Measurements from ENCODE around the gene PEMT. TPM values are rescaled to one million over a fixed set of nuclear protein-coding genes. Genes with fewer than 3 reads are reported as not detected.

The PEMT gene
- total RNA-seq, 2 experiments from 2014 or later, result 30.4 to 32.3 TPM

DNA sequence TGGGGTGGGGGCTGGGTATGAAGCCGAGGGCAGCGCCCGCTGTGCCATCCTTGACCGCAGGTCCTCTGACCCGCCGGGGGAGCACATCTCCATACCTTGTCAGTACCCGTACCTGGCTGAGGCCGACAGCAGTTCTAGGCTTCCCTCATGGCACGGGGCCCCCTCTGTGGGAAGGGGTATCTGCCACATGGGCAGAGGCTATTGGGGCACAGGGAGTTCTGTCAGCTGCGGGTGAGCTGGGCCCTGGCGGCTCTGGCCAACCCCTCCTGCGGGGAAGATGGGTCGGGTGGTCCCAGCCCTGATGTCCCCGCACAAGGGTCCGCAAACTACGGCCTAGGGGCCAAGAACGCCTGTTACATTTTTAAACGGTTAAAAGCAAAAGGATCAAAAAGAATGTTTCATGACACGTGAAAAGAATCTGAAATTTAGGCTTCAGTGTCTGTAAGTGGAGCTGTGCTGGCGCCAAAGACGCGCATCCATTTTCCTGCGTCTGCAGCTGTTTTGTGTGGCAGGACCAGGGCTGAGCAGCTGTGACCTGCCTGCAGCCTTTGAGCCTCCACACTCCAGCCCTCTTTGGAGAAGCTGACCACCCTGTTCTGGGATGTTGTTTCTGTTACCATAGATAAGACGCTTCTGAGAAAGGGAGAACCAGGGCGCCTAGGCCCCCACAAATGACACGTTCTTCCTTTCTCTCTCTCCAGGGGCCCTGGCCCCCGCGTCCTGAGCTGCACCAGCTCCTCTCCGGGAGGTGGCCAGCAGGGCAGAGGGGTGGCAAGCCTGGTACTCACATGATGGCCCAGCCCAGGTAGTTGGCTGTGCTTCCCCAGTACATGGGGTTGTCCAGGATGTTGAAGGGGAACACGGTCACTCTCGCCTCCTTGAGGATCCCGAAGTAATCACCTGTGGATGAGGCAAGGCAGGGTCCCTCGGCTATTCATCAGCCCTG lies 82.6 kb downstream of the PEMT start:
- ATAC-seq (no peak), DNase-seq (no peak)
- no peaks in the 10 kb centered on the region for H3K36me3 Mint-ChIP-seq (ENCODE audit: low read depth)
- CTCF ChIA-PET, result interaction anchor here (0.8 to 1.3 kb wide), 2 partner anchors 12 to 28 kb away, joined by 3 to 4 read pairs; no protein-coding TSS in a partner anchor
- no peaks in the 10 kb centered on the region for H3K9me3 Mint-ChIP-seq (ENCODE audit: low read depth)
- no peaks in the 10 kb centered on the region for H3K27me3 Mint-ChIP-seq
- no peak overlapping the region for H3K4me3 Mint-ChIP-seq
- POLR2A ChIA-PET, result no interaction called here
- H3K27ac Mint-ChIP-seq, result no peak overlapping the region
- H3K4me1 Mint-ChIP-seq, result peaks cover 2% of the 10 kb centered on the region
- intact Hi-C loops (cut with DNase I, micrococcal nuclease), result no loop called here

DNA sequence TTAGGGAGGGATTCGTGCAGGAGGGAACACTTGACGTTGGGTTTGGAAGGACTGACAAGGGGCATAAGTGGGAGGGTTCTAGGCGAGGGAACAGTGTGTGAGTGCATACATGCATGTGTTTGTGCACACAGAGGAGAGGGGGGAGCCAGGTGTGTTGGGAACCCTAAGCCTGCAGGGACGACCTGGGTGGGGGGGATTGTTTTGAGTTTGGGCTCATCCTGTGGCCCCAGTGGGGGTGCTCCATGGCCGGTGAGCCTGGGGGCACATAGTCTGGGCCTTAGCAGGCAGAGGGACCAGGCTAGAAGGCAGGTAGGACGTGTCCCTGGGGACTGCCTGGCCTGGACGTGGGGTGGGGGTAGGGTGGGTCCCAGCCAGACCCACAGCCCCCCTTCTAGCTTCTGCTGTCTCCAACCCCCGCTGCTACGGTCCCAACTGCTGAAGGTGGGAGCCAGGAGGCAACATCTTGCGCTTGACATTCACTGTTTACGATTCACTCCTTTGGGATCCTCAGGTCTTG lies 83.4 kb downstream of the PEMT start:
- Mint-ChIP-seq H3K27ac (no peak overlapping the region), H3K4me3 (no peak overlapping the region), H3K4me1 (peaks cover 2% of the 10 kb centered on the region), H3K9me3 (ENCODE audit: low read depth) (no peaks in the 10 kb centered on the region), H3K36me3 (ENCODE audit: low read depth) (no peaks in the 10 kb centered on the region), H3K27me3 (no peaks in the 10 kb centered on the region)
- intact Hi-C loops (cut with DNase I, micrococcal nuclease), result no loop called here
- CTCF ChIA-PET, result interaction anchor here (0.8 kb wide), 1 partner anchor 28 kb away, joined by 3 read pairs; no protein-coding TSS in a partner anchor
- DNase-seq (no peak), ATAC-seq (no peak)
- POLR2A ChIA-PET, result no interaction called here

- no peak overlapping the region for H3K27ac Mint-ChIP-seq
Measured at GRCh38 chr17:17507465-17508011, 84.0 kb downstream of the PEMT start.

DNA sequence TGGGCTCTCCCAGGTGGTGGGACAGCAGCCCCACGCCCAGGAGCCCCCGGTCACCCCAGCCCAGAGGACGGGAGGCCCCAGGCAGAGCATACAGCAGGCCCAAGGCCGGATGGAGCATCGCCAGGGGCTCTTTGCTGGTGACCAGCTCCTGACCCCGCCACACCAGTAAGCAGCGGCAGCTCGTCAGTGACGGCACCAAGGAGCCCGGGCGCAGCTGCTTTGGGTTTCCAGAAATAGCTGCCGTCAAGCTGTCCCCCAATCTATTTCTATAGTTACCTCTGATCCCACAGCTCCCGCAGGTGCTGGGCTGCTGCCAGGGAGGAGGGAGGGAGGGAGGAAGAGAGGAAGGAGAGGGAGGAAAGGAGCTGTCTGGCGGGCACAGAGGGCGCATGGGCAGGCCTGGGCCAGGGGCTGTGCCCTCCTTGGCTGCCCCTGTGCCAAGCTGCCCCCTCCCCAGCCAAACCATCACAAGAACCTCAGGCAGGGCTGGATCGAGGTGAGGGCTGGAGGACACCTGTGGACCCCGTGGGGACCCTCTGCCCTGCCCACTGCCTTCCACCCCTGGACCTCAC lies 84.5 kb downstream of the PEMT start:
- Mint-ChIP-seq H3K27me3 (peaks cover 4% of the 10 kb centered on the region), H3K4me3 (no peak overlapping the region), H3K4me1 (peaks cover 2% of the 10 kb centered on the region), H3K36me3 (ENCODE audit: low read depth) (no peaks in the 10 kb centered on the region), H3K27ac (no peak overlapping the region), H3K9me3 (ENCODE audit: low read depth) (no peaks in the 10 kb centered on the region)
- intact Hi-C loops (cut with DNase I, micrococcal nuclease), result no loop called here
- ATAC-seq, result no peak
- DNase-seq, result no peak
- POLR2A ChIA-PET, result interaction anchor here (0.7 kb wide), 1 partner anchor 37 kb away, joined by 3 read pairs; no protein-coding TSS in a partner anchor
- CTCF ChIA-PET, result interaction anchor here (0.6 to 2.5 kb wide), 3 partner anchors 10 to 401 kb away, joined by 3 to 14 read pairs (median 4); partner anchors contain the start of gene RASD1

More at GRCh38 chr17:17507465-17508011, 84.0 kb downstream of the PEMT start:
- DNase-seq, result no peak
- ChIA-PET CTCF (interaction anchor here (0.6 to 2.5 kb wide), 4 partner anchors 11 to 400 kb away, joined by 3 to 14 read pairs (median 4); partner anchors contain the start of gene RASD1), POLR2A (interaction anchor here (0.7 kb wide), 1 partner anchor 37 kb away, joined by 3 read pairs; no protein-coding TSS in a partner anchor)
- H3K27me3 Mint-ChIP-seq, result no peaks in the 10 kb centered on the region
- intact Hi-C loops (cut with DNase I, micrococcal nuclease), result no loop called here
- no peak overlapping the region for H3K4me3 Mint-ChIP-seq
- peaks cover 2% of the 10 kb centered on the region for H3K4me1 Mint-ChIP-seq
- no peaks in the 10 kb centered on the region for H3K36me3 Mint-ChIP-seq (ENCODE audit: low read depth)
- no peaks in the 10 kb centered on the region for H3K9me3 Mint-ChIP-seq (ENCODE audit: low read depth)
- no peak for ATAC-seq

GRCh38 chr17:17506181-17506741 lies 85.2 kb downstream of the PEMT start:
- H3K9me3 Mint-ChIP-seq (ENCODE audit: low read depth), result no peaks in the 10 kb centered on the region
- ATAC-seq (no peak), DNase-seq (no peak)
- POLR2A ChIA-PET, result no interaction called here
- intact Hi-C loops (cut with DNase I, micrococcal nuclease), result no loop called here
- no peaks in the 10 kb centered on the region for H3K36me3 Mint-ChIP-seq (ENCODE audit: low read depth)
- H3K27ac Mint-ChIP-seq, result no peak overlapping the region
- CTCF ChIA-PET, result interaction anchor here (2.5 kb wide), 1 partner anchor 9 kb away, joined by 14 read pairs; the partner anchor contains the start of gene RASD1
- H3K4me1 Mint-ChIP-seq, result peaks cover 2% of the 10 kb centered on the region
- peaks cover 6% of the 10 kb centered on the region for H3K27me3 Mint-ChIP-seq
- no peak overlapping the region for H3K4me3 Mint-ChIP-seq

DNA sequence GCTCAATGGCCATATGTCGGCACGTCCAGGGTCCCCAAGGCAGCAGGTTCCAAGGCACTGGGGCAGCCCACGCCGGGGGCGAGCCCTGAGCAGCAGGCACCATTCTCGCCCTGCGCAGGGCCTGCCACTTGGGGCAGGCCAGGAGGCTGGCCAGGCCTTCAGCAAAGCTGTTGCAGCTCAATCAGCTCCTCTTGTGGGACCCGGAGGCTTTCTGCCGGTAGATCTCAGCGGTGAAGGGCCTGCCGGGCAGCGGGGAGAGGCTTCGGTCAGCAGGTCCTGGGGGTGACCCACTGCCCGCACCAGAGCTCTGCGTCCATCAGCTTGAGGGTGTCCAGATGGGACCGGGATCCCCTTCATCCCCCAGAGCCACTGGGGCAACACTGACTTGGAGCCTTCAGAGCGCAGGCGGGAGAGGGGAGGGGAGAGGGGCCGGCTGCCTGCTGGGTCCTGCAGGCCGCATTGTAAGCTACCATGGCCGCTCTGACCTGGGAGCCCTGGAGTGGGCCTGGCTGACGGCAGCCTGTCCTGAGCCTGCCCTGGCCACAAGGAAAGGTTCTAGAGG lies 85.8 kb downstream of the PEMT start:
- H3K36me3 Mint-ChIP-seq (ENCODE audit: low read depth), result no peaks in the 10 kb centered on the region
- ChIA-PET CTCF (interaction anchor here (2.5 kb wide), 1 partner anchor 9 kb away, joined by 14 read pairs; the partner anchor contains the start of gene RASD1), POLR2A (no interaction called here)
- H3K27me3 Mint-ChIP-seq, result peaks cover 6% of the 10 kb centered on the region
- intact Hi-C loops (cut with DNase I, micrococcal nuclease), result no loop called here
- no peak for DNase-seq
- H3K4me3 Mint-ChIP-seq, result no peak overlapping the region
- H3K9me3 Mint-ChIP-seq (ENCODE audit: low read depth), result no peaks in the 10 kb centered on the region
- no peak overlapping the region for H3K27ac Mint-ChIP-seq
- no peak for ATAC-seq
- no peaks in the 10 kb centered on the region for H3K4me1 Mint-ChIP-seq

DNA sequence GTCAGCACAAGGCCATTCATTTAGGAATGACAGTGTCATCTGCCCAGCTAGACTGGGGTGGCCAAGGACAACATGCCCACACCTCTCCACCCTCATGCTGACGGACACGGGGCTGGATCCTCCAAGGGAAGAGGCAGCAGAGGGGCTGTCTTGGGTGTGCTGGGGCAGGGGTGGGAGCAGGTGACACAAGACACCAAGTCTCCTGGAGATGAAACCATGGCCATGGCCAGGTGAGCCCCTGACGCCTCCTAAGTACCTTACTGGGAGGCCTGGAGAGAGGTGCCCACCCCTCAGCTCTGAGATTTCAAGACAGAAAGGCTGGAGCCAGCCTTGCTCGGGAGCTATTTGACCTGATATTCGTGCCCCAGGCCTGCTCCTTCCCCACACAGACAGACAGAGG lies 86.4 kb downstream of the PEMT start:
- Mint-ChIP-seq H3K36me3 (ENCODE audit: low read depth) (no peaks in the 10 kb centered on the region), H3K27ac (no peak overlapping the region), H3K27me3 (peaks cover 6% of the 10 kb centered on the region), H3K9me3 (ENCODE audit: low read depth) (no peaks in the 10 kb centered on the region), H3K4me1 (no peaks in the 10 kb centered on the region), H3K4me3 (no peak overlapping the region)
- ChIA-PET POLR2A (no interaction called here), CTCF (interaction anchor here (2.5 kb wide), 1 partner anchor 8 kb away, joined by 14 read pairs; the partner anchor contains the start of gene RASD1)
- ATAC-seq (no peak), DNase-seq (no peak)
- intact Hi-C loops (cut with DNase I, micrococcal nuclease), result no loop called here

- intact Hi-C loops (cut with DNase I, micrococcal nuclease), result no loop called here
- ChIA-PET CTCF (no interaction called here), POLR2A (no interaction called here)
- peaks cover 6% of the 10 kb centered on the region for H3K27me3 Mint-ChIP-seq
- H3K4me1 Mint-ChIP-seq, result no peaks in the 10 kb centered on the region
- no peak overlapping the region for H3K4me3 Mint-ChIP-seq
- ATAC-seq (no peak), DNase-seq (no peak)
- H3K27ac Mint-ChIP-seq, result no peak overlapping the region
- H3K9me3 Mint-ChIP-seq (ENCODE audit: low read depth), result no peaks in the 10 kb centered on the region
- H3K36me3 Mint-ChIP-seq (ENCODE audit: low read depth), result no peaks in the 10 kb centered on the region
Measured at GRCh38 chr17:17504341-17505140, 87.0 kb downstream of the PEMT start.

GRCh38 chr17:17503566-17504130 lies 87.9 kb downstream of the PEMT start:
- Mint-ChIP-seq H3K27ac (no peak overlapping the region), H3K4me1 (no peaks in the 10 kb centered on the region), H3K4me3 (no peak overlapping the region), H3K9me3 (ENCODE audit: low read depth) (no peaks in the 10 kb centered on the region), H3K36me3 (ENCODE audit: low read depth) (no peaks in the 10 kb centered on the region), H3K27me3 (peaks cover 6% of the 10 kb centered on the region)
- ATAC-seq (no peak), DNase-seq (no peak)
- POLR2A ChIA-PET, result no interaction called here
- CTCF ChIA-PET, result no interaction called here
- intact Hi-C loops (cut with DNase I, micrococcal nuclease), result no loop called here

Data from activated CD4-positive, alpha-beta T cell treated with anti-CD3 and anti-CD28 coated beads for 36 hours (primary cell).